ENCODE data around the gene KIAA0513. TPM values are rescaled to one million over a fixed set of nuclear protein-coding genes. Genes with fewer than 3 reads are reported as not detected.

Gene KIAA0513
- total RNA-seq, 1 donor from 2014 or later, result 16.3 TPM

DNA sequence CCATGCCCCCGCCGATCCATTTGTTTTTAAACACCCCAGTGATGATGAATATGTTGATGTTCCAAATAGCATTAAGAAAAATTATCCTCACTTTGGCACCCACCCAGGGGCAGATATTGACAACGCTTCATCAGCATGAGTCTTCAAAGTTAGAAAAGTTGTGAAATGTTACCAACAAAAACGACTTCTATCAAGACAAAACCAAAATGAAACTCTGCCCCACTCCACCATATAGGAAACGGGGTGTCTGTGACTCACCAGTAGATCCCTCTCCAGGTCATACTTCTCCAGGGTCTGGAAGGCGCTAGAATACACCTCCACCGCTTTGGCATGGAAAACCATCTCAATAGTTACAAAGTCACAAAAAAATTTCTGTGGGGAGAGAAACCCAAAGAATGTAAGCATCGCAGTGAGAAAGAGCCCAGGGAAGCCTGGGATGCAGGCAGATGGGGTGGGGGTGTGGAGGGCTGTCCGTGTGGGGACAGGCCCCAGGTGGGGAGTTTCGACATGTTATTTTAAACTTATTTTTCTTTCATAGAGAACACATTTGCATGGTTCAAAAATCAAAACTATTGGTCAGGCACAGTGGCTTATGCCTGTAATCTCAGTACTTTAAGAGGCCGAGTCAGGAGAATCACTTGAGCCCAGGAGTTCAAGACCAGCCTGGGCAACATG is 74.5 kb downstream of the KIAA0513 start:
- peaks cover 16% of the 10 kb centered on the region for H3K27me3 Mint-ChIP-seq
- DNase-seq (ENCODE audit: low spot score, unreplicated experiment), result no peak
- H3K36me3 Mint-ChIP-seq (ENCODE audit: insufficient read depth), result no peaks in the 10 kb centered on the region
- H3K9me3 Mint-ChIP-seq (ENCODE audit: low read depth), result no peaks in the 10 kb centered on the region
- no peak overlapping the region for H3K27ac Mint-ChIP-seq
- no peaks in the 10 kb centered on the region for H3K4me1 Mint-ChIP-seq (ENCODE audit: low read depth)
- no peak overlapping the region for H3K4me3 Mint-ChIP-seq (ENCODE audit: low read depth)
- TF ChIP-seq, protein P1, sequence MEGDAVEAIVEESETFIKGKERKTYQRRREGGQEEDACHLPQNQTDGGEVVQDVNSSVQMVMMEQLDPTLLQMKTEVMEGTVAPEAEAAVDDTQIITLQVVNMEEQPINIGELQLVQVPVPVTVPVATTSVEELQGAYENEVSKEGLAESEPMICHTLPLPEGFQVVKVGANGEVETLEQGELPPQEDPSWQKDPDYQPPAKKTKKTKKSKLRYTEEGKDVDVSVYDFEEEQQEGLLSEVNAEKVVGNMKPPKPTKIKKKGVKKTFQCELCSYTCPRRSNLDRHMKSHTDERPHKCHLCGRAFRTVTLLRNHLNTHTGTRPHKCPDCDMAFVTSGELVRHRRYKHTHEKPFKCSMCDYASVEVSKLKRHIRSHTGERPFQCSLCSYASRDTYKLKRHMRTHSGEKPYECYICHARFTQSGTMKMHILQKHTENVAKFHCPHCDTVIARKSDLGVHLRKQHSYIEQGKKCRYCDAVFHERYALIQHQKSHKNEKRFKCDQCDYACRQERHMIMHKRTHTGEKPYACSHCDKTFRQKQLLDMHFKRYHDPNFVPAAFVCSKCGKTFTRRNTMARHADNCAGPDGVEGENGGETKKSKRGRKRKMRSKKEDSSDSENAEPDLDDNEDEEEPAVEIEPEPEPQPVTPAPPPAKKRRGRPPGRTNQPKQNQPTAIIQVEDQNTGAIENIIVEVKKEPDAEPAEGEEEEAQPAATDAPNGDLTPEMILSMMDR (IDR thresholded peaks at IDR 0.05; ENCODE audit: unreplicated experiment), result no peak

DNA sequence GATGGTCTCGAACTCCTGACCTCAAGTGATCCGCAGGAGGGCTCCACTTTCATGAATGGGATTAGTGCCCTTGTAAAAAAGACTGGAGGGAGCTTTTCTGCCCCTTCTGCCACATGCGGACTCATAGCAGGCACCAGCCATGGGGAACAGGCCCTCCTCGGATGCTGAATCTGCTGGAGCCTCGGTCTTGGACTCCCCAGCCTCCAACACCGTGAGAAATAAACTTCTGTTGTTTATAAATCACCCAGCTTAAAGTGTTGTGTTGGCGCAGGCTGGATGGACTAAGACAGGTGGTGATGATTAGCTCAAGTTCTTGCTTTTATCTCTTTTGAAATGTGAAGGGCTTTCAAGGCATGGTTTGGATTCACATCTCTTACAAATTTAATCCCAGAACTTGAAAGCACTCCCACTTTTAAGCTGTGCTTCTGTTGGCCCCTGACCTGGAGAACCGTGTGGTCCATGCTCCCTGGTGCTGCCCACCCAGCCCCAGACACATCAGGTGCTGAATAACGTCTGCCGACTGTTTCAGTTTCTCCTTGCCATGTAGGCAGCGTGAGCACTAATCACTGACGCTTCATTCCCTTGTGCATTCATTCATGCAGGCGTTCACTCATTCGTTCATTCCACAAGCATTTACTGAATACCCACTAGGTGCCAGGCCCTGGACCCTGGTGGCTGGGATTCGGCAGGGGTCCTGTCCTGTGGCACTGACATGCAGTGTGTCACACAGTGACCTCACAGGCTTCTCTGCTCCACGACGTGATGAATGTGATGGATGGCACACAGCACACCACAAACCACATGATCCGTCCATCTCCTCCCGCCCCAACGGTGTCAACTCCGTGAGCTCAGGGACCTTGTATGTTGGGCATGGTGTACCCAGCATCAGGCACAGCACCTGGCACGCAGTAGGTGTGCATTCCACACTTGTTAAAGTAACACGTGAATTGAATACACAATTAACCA is 75.8 kb downstream of the KIAA0513 start:
- no peaks in the 10 kb centered on the region for H3K36me3 Mint-ChIP-seq (ENCODE audit: insufficient read depth)
- TF ChIP-seq, protein P1 (IDR thresholded peaks at IDR 0.05; ENCODE audit: unreplicated experiment), result no peak
- no peaks in the 10 kb centered on the region for H3K9me3 Mint-ChIP-seq (ENCODE audit: low read depth)
- H3K27ac Mint-ChIP-seq, result no peak overlapping the region
- peaks cover 18% of the 10 kb centered on the region for H3K27me3 Mint-ChIP-seq
- no peak overlapping the region for H3K4me3 Mint-ChIP-seq (ENCODE audit: low read depth)
- H3K4me1 Mint-ChIP-seq (ENCODE audit: low read depth), result no peaks in the 10 kb centered on the region
- DNase-seq (ENCODE audit: low spot score, unreplicated experiment), result no peak

DNA sequence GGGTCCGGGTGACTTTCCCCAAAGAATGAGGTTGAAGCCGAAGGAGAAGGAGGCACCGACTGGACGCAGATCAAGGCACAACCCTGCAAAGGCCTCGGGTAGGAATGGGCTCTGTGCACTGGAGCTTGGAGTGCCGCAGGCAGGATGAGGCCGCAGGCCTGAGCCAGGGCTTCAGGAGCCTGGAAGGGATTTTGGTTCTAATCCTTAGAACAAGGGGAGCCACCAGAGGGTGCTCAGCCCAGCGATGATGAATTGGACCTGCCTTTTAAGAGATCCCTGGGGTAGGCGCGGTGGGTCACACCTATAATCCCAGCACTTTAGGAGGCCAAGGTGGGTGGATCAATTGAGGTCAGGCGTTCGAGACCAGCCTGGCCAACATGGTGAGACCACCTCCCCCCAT is 76.6 kb downstream of the KIAA0513 start:
- H3K27me3 Mint-ChIP-seq, result peaks cover 18% of the 10 kb centered on the region
- H3K4me3 Mint-ChIP-seq (ENCODE audit: low read depth), result no peak overlapping the region
- TF ChIP-seq, protein P1 (IDR thresholded peaks at IDR 0.05; ENCODE audit: unreplicated experiment), result no peak
- DNase-seq (ENCODE audit: low spot score, unreplicated experiment), result no peak
- no peaks in the 10 kb centered on the region for H3K4me1 Mint-ChIP-seq (ENCODE audit: low read depth)
- no peaks in the 10 kb centered on the region for H3K36me3 Mint-ChIP-seq (ENCODE audit: insufficient read depth)
- H3K9me3 Mint-ChIP-seq (ENCODE audit: low read depth), result no peaks in the 10 kb centered on the region
- H3K27ac Mint-ChIP-seq, result no peak overlapping the region

DNA sequence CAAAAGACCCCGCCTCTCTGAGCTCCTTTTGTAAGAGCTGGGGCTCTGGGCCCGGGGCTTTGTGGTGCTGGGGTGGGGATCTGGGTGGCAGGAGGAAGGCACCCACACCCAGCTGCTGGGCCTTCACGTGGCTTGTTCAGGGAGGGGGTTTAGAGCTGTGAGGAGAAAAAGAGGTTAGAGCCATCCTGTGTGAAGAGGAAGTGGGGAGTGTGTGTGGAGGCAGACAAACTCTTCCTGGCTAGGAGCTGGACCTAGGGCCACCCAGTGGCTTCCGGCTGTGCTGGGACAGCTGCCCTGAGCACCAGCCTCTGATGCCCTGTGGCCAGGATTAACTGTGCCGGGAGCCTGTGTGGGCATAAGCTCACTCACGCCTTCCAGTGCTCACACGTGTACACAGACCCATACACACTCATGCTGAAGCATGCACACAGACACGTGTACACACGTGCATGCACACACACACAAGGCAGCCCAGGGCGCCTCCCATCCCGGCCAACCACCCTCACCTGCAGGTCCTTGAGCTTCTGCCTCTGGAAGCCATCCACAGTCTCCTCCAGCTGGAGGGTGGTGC is 77.3 kb downstream of the KIAA0513 start:
- peaks cover 18% of the 10 kb centered on the region for H3K27me3 Mint-ChIP-seq
- no peaks in the 10 kb centered on the region for H3K9me3 Mint-ChIP-seq (ENCODE audit: low read depth)
- TF ChIP-seq, protein P1 (IDR thresholded peaks at IDR 0.05; ENCODE audit: unreplicated experiment), result no peak
- no peak overlapping the region for H3K4me3 Mint-ChIP-seq (ENCODE audit: low read depth)
- DNase-seq (ENCODE audit: low spot score, unreplicated experiment), result no peak
- no peaks in the 10 kb centered on the region for H3K4me1 Mint-ChIP-seq (ENCODE audit: low read depth)
- no peak overlapping the region for H3K27ac Mint-ChIP-seq
- H3K36me3 Mint-ChIP-seq (ENCODE audit: insufficient read depth), result no peaks in the 10 kb centered on the region

DNA sequence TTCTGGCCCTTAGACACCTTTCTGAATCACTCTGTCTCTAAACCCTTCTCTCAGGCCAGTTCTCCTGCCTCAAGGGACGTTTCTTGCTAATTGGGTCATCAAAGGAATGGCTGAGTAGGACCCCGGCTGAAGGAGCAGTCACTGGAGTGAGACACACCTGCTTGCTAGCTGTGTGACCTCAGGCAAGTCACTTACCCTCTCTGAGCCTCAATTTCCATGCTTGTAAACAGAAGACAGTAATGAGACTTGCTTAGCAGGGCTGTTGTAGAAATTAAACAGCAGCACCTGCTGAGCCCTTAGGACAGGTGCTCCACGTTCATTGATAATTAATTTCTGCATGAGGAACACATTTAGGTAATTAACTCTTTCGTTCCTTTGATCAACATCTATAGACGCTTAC is 77.9 kb downstream of the KIAA0513 start:
- H3K9me3 Mint-ChIP-seq (ENCODE audit: low read depth), result no peaks in the 10 kb centered on the region
- no peak overlapping the region for H3K4me3 Mint-ChIP-seq (ENCODE audit: low read depth)
- no peak for DNase-seq (ENCODE audit: low spot score, unreplicated experiment)
- no peaks in the 10 kb centered on the region for H3K36me3 Mint-ChIP-seq (ENCODE audit: insufficient read depth)
- H3K4me1 Mint-ChIP-seq (ENCODE audit: low read depth), result no peaks in the 10 kb centered on the region
- no peak overlapping the region for H3K27ac Mint-ChIP-seq
- TF ChIP-seq, protein P1 (IDR thresholded peaks at IDR 0.05; ENCODE audit: unreplicated experiment), result no peak
- peaks cover 18% of the 10 kb centered on the region for H3K27me3 Mint-ChIP-seq

Measured in progenitor cell of endocrine pancreas (in vitro differentiated cells).